Activated T-cell treated with anti-CD3 and anti-CD28 coated beads for 48 hours (primary cell): ENCODE data around the gene SRPK2.
A peak's percentile ranks its signal among the peaks of the same experiment; 100 is the strongest.
"Not testable (repeated sequence)": the region's sequence is repeated elsewhere in the genome, so short reads cannot be mapped to it uniquely, and the experiment has no call there.

Experiments used
- DNase-seq: peaks from one replicate; pipeline ENCODE4 v3.0.0-alpha.2; 2020; ENCODE audit warnings: low read depth

SRPK2 gene

DNA sequence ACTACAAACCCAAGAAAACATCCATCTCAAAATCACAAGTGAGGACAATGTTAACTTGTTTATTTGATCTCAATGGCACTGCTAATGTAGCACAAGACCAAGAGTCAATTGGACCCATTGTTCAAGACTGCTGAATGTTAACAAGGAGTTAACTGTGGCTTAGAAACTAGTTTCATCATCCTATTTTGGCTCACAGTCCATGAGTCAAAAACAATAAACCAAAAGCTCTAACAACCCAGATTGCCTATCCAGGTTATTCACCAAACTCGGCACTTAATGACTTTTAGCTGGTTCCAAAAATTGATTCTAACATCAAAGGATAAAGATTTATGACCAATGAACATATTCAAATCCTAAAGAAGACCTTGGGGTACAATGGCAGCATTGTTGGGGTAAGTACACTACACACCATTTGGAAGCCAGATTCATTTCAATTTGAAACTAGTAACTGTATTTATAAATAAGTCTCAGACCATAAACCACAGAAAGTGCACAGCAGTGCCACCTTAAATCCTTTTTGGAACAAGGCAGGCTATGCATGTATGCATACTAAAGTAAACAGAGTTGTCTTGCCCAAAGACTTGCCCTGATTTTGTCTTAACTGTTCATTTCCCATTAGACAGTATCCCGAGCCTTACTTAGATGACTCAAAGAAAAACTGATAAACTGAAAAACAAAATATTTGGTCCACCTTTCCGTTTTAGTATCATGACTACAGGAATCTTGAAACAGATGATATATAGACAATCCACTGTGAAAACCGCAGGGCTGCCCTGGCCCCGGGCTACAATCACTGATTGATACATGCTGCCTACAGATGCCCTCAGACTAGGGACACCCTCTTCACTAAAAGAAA is 84.5 kb downstream of the SRPK2 start:
- no peak for DNase-seq

DNA sequence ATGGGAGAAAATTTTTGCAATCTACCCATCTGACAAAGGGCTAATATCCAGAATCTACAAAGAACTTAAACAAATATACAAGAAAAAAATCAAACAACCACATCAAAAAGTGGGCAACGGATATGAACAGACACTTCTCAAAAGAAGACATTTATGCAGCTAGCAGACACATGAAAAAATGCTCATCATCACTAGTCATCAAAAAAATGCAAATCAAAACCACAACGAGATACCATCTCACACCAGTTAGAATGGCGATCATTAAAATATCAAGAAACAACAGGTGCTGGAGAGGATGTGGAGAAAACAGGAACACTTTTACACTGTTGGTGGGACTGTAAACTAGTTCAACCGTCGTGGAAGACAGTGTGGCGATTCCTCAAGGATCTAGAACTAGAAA is 88.1 kb downstream of the SRPK2 start:
- DNase-seq = not testable (repeated sequence)

GRCh38 chr7:105298439-105298894 is 90.3 kb downstream of the SRPK2 start:
- peak; percentile 25 for DNase-seq

DNA sequence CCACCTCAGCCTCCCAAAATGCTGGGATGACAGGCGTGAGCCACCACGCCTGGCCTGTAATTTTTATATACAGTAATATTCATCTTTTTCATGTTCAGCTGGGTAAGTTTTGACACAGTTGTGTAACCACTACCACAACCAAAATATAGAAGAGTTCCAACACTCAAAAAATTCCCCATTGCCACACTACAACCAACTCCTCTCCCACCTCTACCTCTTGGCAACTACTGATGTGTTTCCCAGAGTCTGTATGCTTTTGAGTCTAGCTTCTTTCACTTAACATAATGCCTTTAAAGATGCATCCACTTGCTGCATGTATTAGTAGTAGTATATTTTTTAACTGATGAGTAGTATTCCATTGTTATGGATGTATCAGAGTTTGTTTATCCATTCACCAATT is 90.7 kb downstream of the SRPK2 start:
- no peak for DNase-seq

GRCh38 chr7:105297309-105297708 is 91.4 kb downstream of the SRPK2 start:
- DNase-seq = no peak

DNA sequence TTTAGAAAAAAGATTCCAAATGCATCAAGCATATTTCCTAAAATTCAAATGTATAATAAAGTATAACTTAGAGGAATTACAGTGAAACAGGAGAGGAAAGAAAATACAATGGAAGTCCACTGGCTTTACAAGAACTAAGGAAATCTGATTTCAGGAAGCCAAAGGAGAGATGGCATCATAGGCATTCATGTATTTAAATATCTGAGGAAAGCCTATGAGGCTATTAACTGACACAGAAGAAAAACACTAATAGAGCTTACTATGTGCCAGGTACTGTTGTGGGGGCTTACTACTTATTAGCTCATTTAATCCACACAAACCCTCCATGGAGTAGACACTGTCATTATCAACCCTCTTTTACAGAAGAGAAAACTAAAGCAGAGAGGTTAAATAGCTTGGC is 92.2 kb downstream of the SRPK2 start:
- DNase-seq = no peak

- no peak for DNase-seq
These were observed 92.9 kb downstream of the SRPK2 start for GRCh38 chr7:105295596-105296352.

GRCh38 chr7:105294482-105294881 is 94.2 kb downstream of the SRPK2 start:
- not testable (repeated sequence) for DNase-seq

GRCh38 chr7:105289704-105290103 is 99.0 kb downstream of the SRPK2 start:
- DNase-seq = no peak

DNA sequence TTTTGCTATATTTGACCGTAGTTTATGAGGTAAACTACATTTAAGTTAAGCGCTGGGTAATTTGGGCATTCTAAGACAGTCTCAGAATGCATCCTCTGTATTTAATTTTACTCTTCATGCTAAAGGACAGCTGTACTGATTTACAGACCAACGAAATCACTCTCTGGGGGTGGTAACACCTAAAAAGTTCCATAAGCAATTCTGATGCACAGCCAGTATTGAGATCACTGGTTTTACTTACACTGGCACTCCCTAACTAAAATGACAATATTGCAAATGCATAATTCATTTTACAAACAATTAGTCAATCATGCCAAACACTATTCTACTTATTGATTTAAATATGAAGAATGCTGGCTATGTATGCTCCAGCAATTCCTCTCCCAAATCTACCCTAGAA is 102.3 kb downstream of the SRPK2 start:
- DNase-seq = no peak

DNA sequence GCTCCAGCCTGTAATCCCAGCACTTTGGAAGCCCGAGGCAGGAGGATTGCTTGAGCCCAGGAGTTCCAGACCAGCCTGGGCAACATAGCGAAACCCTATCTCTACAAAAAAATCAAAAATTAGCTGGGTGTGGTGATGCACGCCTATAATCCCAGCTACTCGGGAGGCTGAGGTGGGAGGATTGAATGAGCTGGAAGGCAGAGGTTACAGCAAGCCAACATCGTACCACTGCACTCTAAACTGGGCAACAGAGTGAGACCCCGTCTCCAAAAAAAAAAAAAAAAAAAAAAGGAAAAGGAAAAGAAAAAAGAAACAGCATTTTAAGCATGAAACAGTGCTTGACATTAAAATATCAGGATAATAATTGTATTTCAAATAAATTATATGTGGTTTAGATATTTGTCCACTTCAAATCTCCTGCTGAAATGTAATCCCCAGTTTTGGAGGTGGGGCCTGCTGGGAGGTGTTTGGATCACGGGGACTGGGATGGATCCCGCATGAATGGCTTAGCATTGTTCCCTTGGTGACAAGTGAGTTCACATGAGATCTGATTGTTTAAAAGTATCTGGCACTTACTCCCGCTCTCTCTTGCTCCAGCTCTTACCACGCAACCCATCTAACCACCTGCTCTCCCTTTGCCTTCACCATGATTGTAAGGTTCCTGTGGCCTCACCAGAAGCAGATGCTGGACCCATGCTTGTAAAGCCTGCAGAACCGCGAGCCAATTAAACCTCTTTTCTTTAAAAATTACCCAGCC is 103.4 kb downstream of the SRPK2 start:
- no peak for DNase-seq

GRCh38 chr7:105284014-105284413 is 104.7 kb downstream of the SRPK2 start:
- DNase-seq = no peak

DNA sequence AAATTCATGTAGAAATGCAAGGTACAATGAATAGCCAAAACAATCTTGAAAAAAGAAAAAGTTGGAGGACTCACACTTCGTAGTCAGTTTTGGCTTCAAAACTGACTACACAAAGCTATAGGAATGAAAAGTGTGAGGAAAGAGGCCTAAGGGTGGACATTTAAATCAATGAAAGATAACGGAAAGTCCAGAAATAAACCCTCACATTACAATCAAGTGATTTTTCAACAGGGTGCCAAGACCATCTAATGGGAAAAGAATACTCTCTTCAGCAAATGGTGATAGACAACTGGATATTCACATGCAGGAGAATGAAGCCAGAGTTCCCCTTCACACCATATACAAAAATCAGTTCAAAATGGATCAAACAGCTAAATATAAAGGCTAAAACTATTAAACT is 106.8 kb downstream of the SRPK2 start:
- DNase-seq = no peak

- DNase-seq = no peak
These were observed 109.1 kb downstream of the SRPK2 start for GRCh38 chr7:105279688-105280007.

GRCh38 chr7:105278973-105279687 is 109.6 kb downstream of the SRPK2 start:
- no peak for DNase-seq

DNA sequence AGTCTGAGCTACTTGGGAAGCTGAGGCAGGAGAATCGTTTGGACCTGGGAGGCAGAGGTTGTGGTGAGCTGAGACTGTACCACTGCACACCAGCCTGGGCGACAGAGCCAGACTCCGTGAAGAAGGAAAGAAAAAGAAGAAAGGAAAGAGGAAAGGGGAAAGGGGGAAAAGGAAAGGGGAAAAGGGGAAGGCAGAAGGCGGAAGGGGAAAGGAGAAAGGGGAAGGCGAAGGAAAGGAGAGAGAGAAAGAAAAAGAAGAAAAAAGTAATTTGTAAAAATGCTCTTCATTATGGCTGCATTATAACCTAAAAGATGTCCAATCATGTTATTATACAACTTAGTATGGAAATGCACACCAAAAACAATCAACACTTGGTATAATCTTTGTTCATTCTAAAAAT is 110.2 kb downstream of the SRPK2 start:
- DNase-seq = no peak

DNA sequence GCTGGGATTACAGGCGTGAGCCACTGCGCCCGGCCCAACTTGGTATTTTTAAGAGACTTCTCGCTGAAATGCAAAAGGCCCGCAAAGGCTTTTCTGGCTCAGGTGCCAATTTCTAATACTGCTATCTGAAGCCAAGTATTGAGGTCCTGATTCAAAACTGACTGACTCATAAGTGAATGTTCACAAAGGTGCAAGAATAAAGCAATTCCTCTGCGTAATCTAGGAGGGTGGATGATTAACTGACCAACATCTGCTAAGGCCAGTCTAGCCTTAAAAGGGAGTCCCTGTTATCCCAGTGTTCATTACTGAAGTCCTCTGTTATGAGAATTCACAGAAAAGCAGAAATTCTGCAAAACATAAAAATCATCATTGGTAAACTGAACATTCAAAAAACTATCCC is 111.4 kb downstream of the SRPK2 start:
- no peak for DNase-seq

- DNase-seq = no peak
These were observed 118.6 kb downstream of the SRPK2 start for GRCh38 chr7:105270117-105270516.

GRCh38 chr7:105269397-105269796 is 119.3 kb downstream of the SRPK2 start:
- DNase-seq = no peak

DNA sequence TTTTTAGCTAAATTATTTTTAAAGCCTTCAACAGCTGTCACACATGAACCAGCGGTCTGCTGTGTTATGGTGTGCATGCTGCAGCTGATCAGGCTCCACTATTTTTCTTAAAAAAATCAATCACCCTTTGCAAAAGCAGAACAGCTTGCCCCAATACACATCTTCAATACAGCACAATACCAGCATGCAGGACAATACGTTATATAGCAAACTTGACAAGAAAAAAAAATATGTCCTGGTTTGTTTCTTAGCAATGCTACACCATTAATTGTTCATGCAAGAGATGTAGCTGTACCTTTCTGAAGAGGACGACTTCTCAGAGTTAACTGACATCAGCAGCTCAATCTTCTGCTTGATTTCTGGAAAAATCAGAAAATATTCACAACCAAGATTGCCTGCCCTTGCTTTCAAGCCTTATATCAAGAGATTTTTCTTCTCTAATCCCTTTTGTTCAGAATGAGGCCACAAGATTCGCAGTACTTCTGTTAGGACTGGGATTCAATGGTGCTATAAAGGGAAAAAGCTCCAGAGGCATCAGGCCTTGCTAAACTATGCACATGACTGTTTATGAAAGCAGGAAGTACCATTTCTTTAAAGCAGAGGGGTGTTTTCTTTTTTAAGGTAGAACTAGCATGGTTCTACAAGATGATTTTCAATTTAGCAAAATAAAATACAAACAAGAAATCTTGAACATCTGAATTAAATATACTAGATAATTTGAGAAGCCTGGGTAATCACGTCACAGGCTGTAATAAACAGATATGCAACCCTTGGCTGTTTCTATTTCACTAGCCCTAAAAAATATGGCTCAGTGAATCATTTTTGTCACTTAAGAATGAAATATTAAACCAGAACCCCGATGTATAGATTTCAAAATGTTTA is 120.0 kb downstream of the SRPK2 start:
- no peak for DNase-seq

DNA sequence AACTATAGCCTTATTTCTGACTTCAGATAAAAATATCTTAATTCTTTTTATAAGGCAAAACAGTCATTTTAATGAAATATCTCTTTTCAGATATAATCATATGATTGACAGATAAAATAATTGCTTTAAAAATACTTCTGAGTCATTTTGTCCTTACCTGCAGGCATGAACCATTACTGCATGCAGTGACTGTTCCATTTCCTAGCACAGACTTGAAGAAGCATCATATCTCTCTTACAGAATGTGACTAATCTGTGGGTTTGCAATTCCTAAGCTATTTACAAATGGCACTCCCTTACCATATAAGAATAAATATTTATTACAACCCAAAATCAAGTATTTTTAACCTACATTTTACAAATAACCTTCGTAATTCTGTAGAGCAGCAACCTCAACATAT is 120.7 kb downstream of the SRPK2 start:
- no peak for DNase-seq
